Panc1 (cell line): ENCODE data around the gene TMC8. TPM values are rescaled to one million over a fixed set of nuclear protein-coding genes. Genes with fewer than 3 reads are reported as not detected.
"Not testable (repeated sequence)": the region's sequence is repeated elsewhere in the genome, so short reads cannot be mapped to it uniquely, and the experiment has no call there.

Source experiments
- ATAC-seq: fragments of 200-7000 bp; cut with Tn5 transposase; 2 replicates; pipeline ENCODE4 v1.9.1; 2020; ENCODE audit warnings: mild to moderate bottlenecking, moderate library complexity
- BruUV-seq: library from RNA; stranded (reverse); fragments of 400-500 nt; replicated peaks from 2 replicates; lab custom pipeline; 2021; lab: Mats Ljungman, UMichigan
- CTCF ChIA-PET: fragments of 300-600 bp; sonication (Branson Sonifier 250); formaldehyde crosslinking; loops from one replicate; lab custom pipeline; 2022; ENCODE audit warnings: antibody characterized with exemption; lab: Charles Lee
- POLR2A ChIA-PET: fragments of 300-600 bp; sonication (Branson Sonifier 250); formaldehyde crosslinking; loops from one replicate; lab custom pipeline; 2022; ENCODE audit warnings: antibody characterized with exemption; lab: Charles Lee
- DNase-seq: peaks from one replicate; pipeline ENCODE4 v3.0.0-alpha.2; 2010; ENCODE audit warnings: low read depth, low spot score
- H3K27ac ChIP-seq: 2 replicates; pipeline ENCODE4 v1.5.1; 2011; ENCODE audit warnings: mild to moderate bottlenecking, low read length, inconsistent platforms
- H3K27me3 ChIP-seq: fragments of 200-500 bp; sonication (Bioruptor generic); 2 replicates; pipeline ENCODE4 v1.6.0; 2014; ENCODE audit warnings: low read length, inconsistent platforms; ENCODE audit not compliant: control insufficient read depth, insufficient read depth
- H3K36me3 ChIP-seq: fragments of 200-500 bp; sonication (Bioruptor generic); 2 replicates; pipeline ENCODE4 v1.5.1; 2014; ENCODE audit warnings: inconsistent platforms, mild to moderate bottlenecking, low read length, moderate library complexity; ENCODE audit not compliant: control insufficient read depth, insufficient read depth
- H3K4me1 ChIP-seq: 2 replicates; pipeline ENCODE4 v1.5.1; 2011; ENCODE audit warnings: inconsistent platforms, mild to moderate bottlenecking, low read length, moderate library complexity; ENCODE audit not compliant: control insufficient read depth, insufficient read depth
- H3K4me3 ChIP-seq, 2 experiments: 2 replicates each; pipeline ENCODE4 v1.5.1; 2011 to 2012; ENCODE audit warnings: low read depth in 2 of 2, low read length in 2 of 2, mild to moderate bottlenecking in 2 of 2, inconsistent platforms in 1 of 2, moderate library complexity in 1 of 2
- H3K9me3 ChIP-seq: fragments of 200-500 bp; sonication (Bioruptor generic); 2 replicates; pipeline ENCODE4 v1.5.1; 2014; ENCODE audit warnings: low read depth, mild to moderate bottlenecking, inconsistent platforms, low read length, moderate library complexity; ENCODE audit not compliant: control insufficient read depth, insufficient read depth
- CTCF ChIP-seq: fragments of 450-650 bp; IDR thresholded peaks from 2 replicates; pipeline ENCODE4 v1.5.1; 2017; ENCODE audit warnings: mild to moderate bottlenecking
- POLR2AphosphoS5 ChIP-seq: IDR thresholded peaks from 2 replicates; pipeline ENCODE4 v1.6.1; 2012; ENCODE audit warnings: mild to moderate bottlenecking, low read depth, low read length, moderate library complexity
- SIN3A ChIP-seq: IDR thresholded peaks from 2 replicates; pipeline ENCODE4 v1.6.1; 2012; ENCODE audit warnings: low read depth, mild to moderate bottlenecking, low read length, moderate library complexity, borderline replicate concordance; ENCODE audit not compliant: insufficient read depth
- TCF7L2 ChIP-seq: IDR thresholded peaks from 2 replicates; pipeline ENCODE4 v1.6.1; 2011; ENCODE audit warnings: mild to moderate bottlenecking, low read depth, low read length, inconsistent platforms
- in situ Hi-C: cut with HindIII; loops from 2 replicates; pipeline ENCODE4 v1.10.0; 2016; ENCODE audit warnings: low sequenced_read_pairs, low pct_unique_long_range_greater_than_20kb
- intact Hi-C: fragments of 100-400 bp; cut with micrococcal nuclease; formaldehyde crosslinking; loops from one replicate; pipeline ENCODE4 v1.10.0; 2022; ENCODE audit not compliant: unreplicated experiment
- total RNA-seq: library from RNA; stranded (reverse); gene quantifications from one replicate; pipeline ENCODE4 v1.2.1, GENCODE V29; 2021; ENCODE audit not compliant: unreplicated experiment
- TF ChIP-seq, protein P1 (sequence below), 2 experiments: IDR thresholded peaks; 2 replicates each; pipeline ENCODE4 v1.6.1; 2011 to 2012; ENCODE audit warnings: low read depth in 2 of 2, control low read depth in 1 of 2, low read length in 1 of 2, mild to moderate bottlenecking in 1 of 2, moderate library complexity in 1 of 2; ENCODE audit not compliant: insufficient read depth in 1 of 2

TMC8 gene
- total RNA-seq, 1 experiment from 2014 or later: 1.4 TPM

GRCh38 chr17:78115803-78116202 is 14.8 kb upstream of the TMC8 start:
- DNase-seq, H3K36me3 ChIP-seq, H3K27me3 ChIP-seq, H3K4me3 ChIP-seq, ATAC-seq, H3K9me3 ChIP-seq, intact Hi-C loops, H3K4me1 ChIP-seq, in situ Hi-C loops, BruUV-seq, H3K27ac ChIP-seq: not testable (repeated sequence)
- ChIA-PET POLR2A (interaction anchor here (0.7 kb wide), 1 partner anchor 1117 kb away, joined by 11 read pairs; no protein-coding TSS in a partner anchor), CTCF (interaction anchor here (0.6 kb wide), 1 partner anchor 27 kb away, joined by 5 read pairs; no protein-coding TSS in a partner anchor)

- H3K9me3 ChIP-seq: no peaks in the 10 kb centered on the region
- in situ Hi-C loops (no loop called here), intact Hi-C loops (no loop called here)
- H3K4me1 ChIP-seq: no peaks in the 10 kb centered on the region; the same call in 1 of the 2 replicates
- no peak overlapping the region for H3K27ac ChIP-seq
- ATAC-seq (no peak), DNase-seq (no peak)
- H3K4me3 ChIP-seq: no peak overlapping the region
- POLR2A ChIA-PET: interaction anchor here (0.6 to 0.7 kb wide), 2 partner anchors 19 to 65 kb away, joined by 3 to 5 read pairs; no protein-coding TSS in a partner anchor
- TF ChIP-seq POLR2AphosphoS5 (no peak), TCF7L2 (no peak), CTCF (no peak), SIN3A (no peak)
- TF ChIP-seq, protein P1, sequence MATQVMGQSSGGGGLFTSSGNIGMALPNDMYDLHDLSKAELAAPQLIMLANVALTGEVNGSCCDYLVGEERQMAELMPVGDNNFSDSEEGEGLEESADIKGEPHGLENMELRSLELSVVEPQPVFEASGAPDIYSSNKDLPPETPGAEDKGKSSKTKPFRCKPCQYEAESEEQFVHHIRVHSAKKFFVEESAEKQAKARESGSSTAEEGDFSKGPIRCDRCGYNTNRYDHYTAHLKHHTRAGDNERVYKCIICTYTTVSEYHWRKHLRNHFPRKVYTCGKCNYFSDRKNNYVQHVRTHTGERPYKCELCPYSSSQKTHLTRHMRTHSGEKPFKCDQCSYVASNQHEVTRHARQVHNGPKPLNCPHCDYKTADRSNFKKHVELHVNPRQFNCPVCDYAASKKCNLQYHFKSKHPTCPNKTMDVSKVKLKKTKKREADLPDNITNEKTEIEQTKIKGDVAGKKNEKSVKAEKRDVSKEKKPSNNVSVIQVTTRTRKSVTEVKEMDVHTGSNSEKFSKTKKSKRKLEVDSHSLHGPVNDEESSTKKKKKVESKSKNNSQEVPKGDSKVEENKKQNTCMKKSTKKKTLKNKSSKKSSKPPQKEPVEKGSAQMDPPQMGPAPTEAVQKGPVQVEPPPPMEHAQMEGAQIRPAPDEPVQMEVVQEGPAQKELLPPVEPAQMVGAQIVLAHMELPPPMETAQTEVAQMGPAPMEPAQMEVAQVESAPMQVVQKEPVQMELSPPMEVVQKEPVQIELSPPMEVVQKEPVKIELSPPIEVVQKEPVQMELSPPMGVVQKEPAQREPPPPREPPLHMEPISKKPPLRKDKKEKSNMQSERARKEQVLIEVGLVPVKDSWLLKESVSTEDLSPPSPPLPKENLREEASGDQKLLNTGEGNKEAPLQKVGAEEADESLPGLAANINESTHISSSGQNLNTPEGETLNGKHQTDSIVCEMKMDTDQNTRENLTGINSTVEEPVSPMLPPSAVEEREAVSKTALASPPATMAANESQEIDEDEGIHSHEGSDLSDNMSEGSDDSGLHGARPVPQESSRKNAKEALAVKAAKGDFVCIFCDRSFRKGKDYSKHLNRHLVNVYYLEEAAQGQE (IDR thresholded peaks at IDR 0.05; ENCODE audit: insufficient read depth in 1 of 2, low read depth in 2 of 2, low read length in 1 of 2): no peak
- BruUV-seq: no TSS peak
- no peaks in the 10 kb centered on the region for H3K27me3 ChIP-seq
- CTCF ChIA-PET: interaction anchor here (0.5 to 0.7 kb wide), 5 partner anchors 11 to 118 kb away, joined by 3 to 5 read pairs (median 3); no protein-coding TSS in a partner anchor
- H3K36me3 ChIP-seq: no peaks in the 10 kb centered on the region
These were observed 14.2 kb upstream of the TMC8 start for GRCh38 chr17:78116411-78116810.
